ENCODE results near the gene FBN3.
A peak's percentile ranks its signal among the peaks of the same experiment; 100 is the strongest.
"Not testable (repeated sequence)": the region's sequence is repeated elsewhere in the genome, so short reads cannot be mapped to it uniquely, and the experiment has no call there.

FBN3 gene

DNA sequence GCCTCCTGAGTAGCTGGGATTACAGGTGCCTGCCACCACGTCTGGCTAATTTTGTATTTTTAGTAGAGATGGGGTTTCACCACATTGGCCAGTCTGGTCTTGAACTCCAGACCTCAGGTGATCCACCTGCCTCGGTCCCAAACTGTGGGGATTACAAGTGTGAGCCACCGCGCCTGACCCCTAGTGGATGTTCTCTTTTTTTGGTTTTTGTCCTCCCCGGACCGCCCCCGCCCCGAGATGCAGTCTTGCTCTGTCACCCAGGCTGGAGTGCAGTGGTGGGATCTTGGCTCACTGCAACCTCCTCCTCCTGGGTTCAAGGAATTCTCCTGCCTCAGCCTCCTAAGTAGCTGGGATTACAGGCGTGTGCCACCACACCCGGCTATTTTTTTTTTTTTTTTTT, 4.6 kb upstream of the FBN3 start:
- not testable (repeated sequence) for H3K4ac ChIP-seq (ENCODE audit: low read length); H2AK5ac ChIP-seq (ENCODE audit: low read depth, low read length); H3K9ac ChIP-seq (ENCODE audit: low read depth, low read length, poor library complexity); H3K79me1 ChIP-seq (ENCODE audit: low read depth, low read length); H3K14ac ChIP-seq (ENCODE audit: low read length); H2BK120ac ChIP-seq (ENCODE audit: low read depth, low read length); H2BK15ac ChIP-seq (ENCODE audit: low read length); H3K4me2 ChIP-seq (ENCODE audit: insufficient read depth, low read length, poor library complexity, severe bottlenecking); H3K9me3 ChIP-seq (replicated peaks in 1 of 2; ENCODE audit: control insufficient read depth in 2 of 2, insufficient read depth in 1 of 2, low read depth in 1 of 2, low read length in 2 of 2); H2AFZ ChIP-seq (ENCODE audit: low read length); H4K91ac ChIP-seq (ENCODE audit: low read depth, low read length, poor library complexity); H3K36me3 ChIP-seq (replicated peaks in 1 of 2; ENCODE audit: control insufficient read depth in 2 of 2, insufficient read depth in 2 of 2, low read length in 2 of 2); H2BK5ac ChIP-seq (ENCODE audit: low read length); H3K23ac ChIP-seq (ENCODE audit: low read depth, low read length, poor library complexity); H3K27ac ChIP-seq (replicated peaks; ENCODE audit: low read length); DNase-seq (ENCODE audit: low spot score); H3K4me3 ChIP-seq (ENCODE audit: low read length in 2 of 2); H2BK12ac ChIP-seq (ENCODE audit: low read length); H3K18ac ChIP-seq (ENCODE audit: low read length); H4K8ac ChIP-seq (ENCODE audit: low read depth, low read length)
- H3K27me3 ChIP-seq (ENCODE audit: control insufficient read depth in 3 of 3, insufficient read depth in 3 of 3, low read depth in 1 of 3, low read length in 3 of 3) = peaks cover 0 to 16% (median 0%) of the 10 kb centered on the region in 3 experiments
- peaks cover 2 to 10% of the 10 kb centered on the region in 2 donors for H3K4me1 ChIP-seq (ENCODE audit: control insufficient read depth in 2 of 2, insufficient read depth in 1 of 2, low read depth in 1 of 2, low read length in 2 of 2)
- WGBS, 2 donors (ENCODE audit: extremely low coverage in 2 of 2, insufficient read length in 2 of 2, insufficient replicate concordance in 1 of 2) = no CpG with 5 or more reads among the region's 10 CpGs

- Histone ChIP-seq H3K4me1 (ENCODE audit: control insufficient read depth in 2 of 2, insufficient read depth in 1 of 2, low read depth in 1 of 2, low read length in 2 of 2) (peaks cover 10 to 12% of the 10 kb centered on the region in 2 donors), H2BK12ac (ENCODE audit: low read length) (no peak overlapping the region), H3K18ac (ENCODE audit: low read length) (peak overlapping the region; percentile 27), H3K79me1 (ENCODE audit: low read depth, low read length) (peaks cover 8% of the 10 kb centered on the region), H4K91ac (ENCODE audit: low read depth, low read length, poor library complexity) (no peak overlapping the region), H3K4me3 (ENCODE audit: low read length in 2 of 2) (no peak overlapping the region), H3K27ac (replicated peaks; ENCODE audit: low read length) (no peak overlapping the region), H3K9me3 (replicated peaks in 1 of 2; ENCODE audit: control insufficient read depth in 2 of 2, insufficient read depth in 1 of 2, low read depth in 1 of 2, low read length in 2 of 2) (peaks cover 0 to 3% of the 10 kb centered on the region in 2 donors), H3K36me3 (replicated peaks in 1 of 2; ENCODE audit: control insufficient read depth in 2 of 2, insufficient read depth in 2 of 2, low read length in 2 of 2) (no peaks in the 10 kb centered on the region), H4K8ac (ENCODE audit: low read depth, low read length) (no peak overlapping the region), H3K27me3 (ENCODE audit: control insufficient read depth in 3 of 3, insufficient read depth in 3 of 3, low read depth in 1 of 3, low read length in 3 of 3) (peaks cover 0 to 16% (median 0%) of the 10 kb centered on the region in 3 experiments), H3K4me2 (ENCODE audit: insufficient read depth, low read length, poor library complexity, severe bottlenecking) (no peak overlapping the region), H3K9ac (ENCODE audit: low read depth, low read length, poor library complexity) (no peak overlapping the region), H2AFZ (ENCODE audit: low read length) (no peak overlapping the region), H2BK15ac (ENCODE audit: low read length) (peak overlapping the region; percentile 81), H3K23ac (ENCODE audit: low read depth, low read length, poor library complexity) (no peak overlapping the region), H2BK5ac (ENCODE audit: low read length) (no peak overlapping the region), H2BK120ac (ENCODE audit: low read depth, low read length) (peak overlapping the region; percentile 16), H3K14ac (ENCODE audit: low read length) (no peak overlapping the region), H2AK5ac (ENCODE audit: low read depth, low read length) (peak overlapping the region; percentile 94), H3K4ac (ENCODE audit: low read length) (no peak overlapping the region)
- no peak for DNase-seq (ENCODE audit: low spot score)
- no CpG with 5 or more reads among the region's 5 CpGs for WGBS, 2 donors (ENCODE audit: extremely low coverage in 2 of 2, insufficient read length in 2 of 2, insufficient replicate concordance in 1 of 2)
Observed at GRCh38 chr19:8151767-8152035, 2.3 kb upstream of the FBN3 start.

DNA sequence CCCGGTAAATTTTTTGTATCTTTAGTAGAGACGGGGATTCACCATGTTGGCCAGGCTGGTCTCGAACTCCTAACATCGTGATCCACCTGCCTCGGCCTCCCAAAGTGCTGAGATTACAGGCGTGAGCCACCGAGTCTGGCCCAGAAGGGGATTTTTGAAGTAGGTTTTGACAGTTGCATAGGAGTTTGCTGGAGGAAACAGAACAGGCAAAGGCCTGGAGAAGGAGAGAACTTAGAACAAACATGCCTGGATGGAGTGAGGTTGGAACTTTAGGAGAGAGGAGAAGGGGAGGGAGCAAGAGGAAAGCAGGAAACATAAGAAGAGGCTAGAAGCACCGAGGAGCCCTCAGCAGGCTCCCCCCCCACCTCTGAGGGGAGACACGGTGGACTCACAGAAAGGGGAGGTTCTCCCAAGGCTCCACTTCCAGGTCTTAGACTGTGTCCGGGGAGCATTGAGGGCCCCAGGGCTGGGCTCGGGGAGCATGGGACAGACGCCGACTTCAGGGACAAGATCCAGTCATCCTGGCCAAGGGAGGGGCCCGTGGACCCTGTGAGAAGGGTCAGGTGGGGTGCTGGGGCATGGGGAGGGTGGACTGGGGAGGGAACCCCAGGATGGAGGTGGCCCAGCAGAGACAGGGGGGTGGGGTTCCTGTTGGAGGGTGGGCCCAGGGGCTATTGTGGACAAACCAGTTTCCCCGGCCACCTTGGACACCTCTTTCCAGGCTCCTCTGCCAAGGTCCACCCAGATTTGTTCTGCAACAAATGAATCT, 1.8 kb upstream of the FBN3 start:
- Histone ChIP-seq H4K8ac (ENCODE audit: low read depth, low read length) (no peak overlapping the region), H3K4me2 (ENCODE audit: insufficient read depth, low read length, poor library complexity, severe bottlenecking) (no peak overlapping the region), H3K9ac (ENCODE audit: low read depth, low read length, poor library complexity) (no peak overlapping the region), H3K18ac (ENCODE audit: low read length) (peak overlapping the region; percentile 71), H3K9me3 (replicated peaks in 1 of 2; ENCODE audit: control insufficient read depth in 2 of 2, insufficient read depth in 1 of 2, low read depth in 1 of 2, low read length in 2 of 2) (peaks cover 0 to 3% of the 10 kb centered on the region in 2 donors), H3K36me3 (replicated peaks in 1 of 2; ENCODE audit: control insufficient read depth in 2 of 2, insufficient read depth in 2 of 2, low read length in 2 of 2) (no peaks in the 10 kb centered on the region), H2AK5ac (ENCODE audit: low read depth, low read length) (peak overlapping the region; percentile 94), H3K14ac (ENCODE audit: low read length) (no peak overlapping the region), H2BK15ac (ENCODE audit: low read length) (peak overlapping the region; percentile 81), H2AFZ (ENCODE audit: low read length) (no peak overlapping the region), H4K91ac (ENCODE audit: low read depth, low read length, poor library complexity) (no peak overlapping the region), H3K23ac (ENCODE audit: low read depth, low read length, poor library complexity) (no peak overlapping the region), H2BK12ac (ENCODE audit: low read length) (peak overlapping the region; percentile 84), H3K27me3 (ENCODE audit: control insufficient read depth in 3 of 3, insufficient read depth in 3 of 3, low read depth in 1 of 3, low read length in 3 of 3) (peaks cover 0 to 16% (median 0%) of the 10 kb centered on the region in 3 experiments), H3K4me3 (ENCODE audit: low read length in 2 of 2) (no peak overlapping the region), H3K4me1 (ENCODE audit: control insufficient read depth in 2 of 2, insufficient read depth in 1 of 2, low read depth in 1 of 2, low read length in 2 of 2) (peaks cover 11 to 13% of the 10 kb centered on the region in 2 donors), H3K27ac (replicated peaks; ENCODE audit: low read length) (no peak overlapping the region), H3K79me1 (ENCODE audit: low read depth, low read length) (peaks cover 8% of the 10 kb centered on the region), H2BK120ac (ENCODE audit: low read depth, low read length) (peak overlapping the region; percentile 16), H3K4ac (ENCODE audit: low read length) (no peak overlapping the region), H2BK5ac (ENCODE audit: low read length) (no peak overlapping the region)
- no CpG with 5 or more reads among the region's 15 CpGs for WGBS, 2 donors (ENCODE audit: extremely low coverage in 2 of 2, insufficient read length in 2 of 2, insufficient replicate concordance in 1 of 2)
- DNase-seq (ENCODE audit: low spot score) = no peak

- H2BK12ac ChIP-seq (ENCODE audit: low read length) = no peak overlapping the region
- no peak overlapping the region for H3K23ac ChIP-seq (ENCODE audit: low read depth, low read length, poor library complexity)
- H2BK120ac ChIP-seq (ENCODE audit: low read depth, low read length) = no peak overlapping the region
- H3K27ac ChIP-seq (replicated peaks; ENCODE audit: low read length) = no peak overlapping the region
- H2AFZ ChIP-seq (ENCODE audit: low read length) = peak overlapping the region; percentile 94
- H3K4me2 ChIP-seq (ENCODE audit: insufficient read depth, low read length, poor library complexity, severe bottlenecking) = no peak overlapping the region
- peaks cover 0 to 3% of the 10 kb centered on the region in 2 donors for H3K9me3 ChIP-seq (replicated peaks in 1 of 2; ENCODE audit: control insufficient read depth in 2 of 2, insufficient read depth in 1 of 2, low read depth in 1 of 2, low read length in 2 of 2)
- H3K27me3 ChIP-seq (ENCODE audit: control insufficient read depth in 3 of 3, insufficient read depth in 3 of 3, low read depth in 1 of 3, low read length in 3 of 3) = peaks cover 0 to 16% (median 0%) of the 10 kb centered on the region in 3 experiments
- no CpG with 5 or more reads among the region's 6 CpGs for WGBS, 2 donors (ENCODE audit: extremely low coverage in 2 of 2, insufficient read length in 2 of 2, insufficient replicate concordance in 1 of 2)
- no peak for DNase-seq (ENCODE audit: low spot score)
- peaks cover 13 to 17% of the 10 kb centered on the region in 2 donors for H3K4me1 ChIP-seq (ENCODE audit: control insufficient read depth in 2 of 2, insufficient read depth in 1 of 2, low read depth in 1 of 2, low read length in 2 of 2)
- peak overlapping the region; percentile 71 for H2BK15ac ChIP-seq (ENCODE audit: low read length)
- no peak overlapping the region for H4K8ac ChIP-seq (ENCODE audit: low read depth, low read length)
- no peak overlapping the region for H4K91ac ChIP-seq (ENCODE audit: low read depth, low read length, poor library complexity)
- no peak overlapping the region for H3K14ac ChIP-seq (ENCODE audit: low read length)
- H2AK5ac ChIP-seq (ENCODE audit: low read depth, low read length) = no peak overlapping the region
- no peak overlapping the region for H3K4ac ChIP-seq (ENCODE audit: low read length)
- no peaks in the 10 kb centered on the region for H3K36me3 ChIP-seq (replicated peaks in 1 of 2; ENCODE audit: control insufficient read depth in 2 of 2, insufficient read depth in 2 of 2, low read length in 2 of 2)
- no peak overlapping the region for H3K9ac ChIP-seq (ENCODE audit: low read depth, low read length, poor library complexity)
- H3K79me1 ChIP-seq (ENCODE audit: low read depth, low read length) = peaks cover 9% of the 10 kb centered on the region
- H3K4me3 ChIP-seq (ENCODE audit: low read length in 2 of 2) = no peak overlapping the region
- no peak overlapping the region for H3K18ac ChIP-seq (ENCODE audit: low read length)
- peak overlapping the region; percentile 90 for H2BK5ac ChIP-seq (ENCODE audit: low read length)
Observed at GRCh38 chr19:8150178-8150865, 930 bp upstream of the FBN3 start.

All from neuronal stem cell (in vitro differentiated cells).